Suprapubic skin (tissue), 3 donors: ENCODE results near the gene MOB3B.

Experiments used
- CTCF ChIP-seq, 2 donors: fragments of 200-600 bp in 1 of 2; fragments of 450-650 bp in 1 of 2; sonication (generic) in 1 of 2; IDR thresholded peaks; one replicate each; pipeline ENCODE4 v1.5.1; 2016 to 2019; ENCODE audit warnings: antibody characterized with exemption in 2 of 2, mild to moderate bottlenecking in 1 of 2, moderate library complexity in 1 of 2
- EP300 ChIP-seq: sonication (generic); formaldehyde crosslinking; IDR thresholded peaks from one replicate; pipeline ENCODE4 v1.6.1; 2017; ENCODE audit warnings: antibody characterized with exemption

GRCh38 chr9:27528076-27528885 lies 1.3 kb downstream of the MOB3B start:
- no peak for TF ChIP-seq CTCF (IDR thresholded peaks at IDR 0.05)
- no peak for TF ChIP-seq EP300
